T-helper 1 cell (primary cell): ENCODE measurements around the gene KRT7.
"Not testable (repeated sequence)": the region's sequence is repeated elsewhere in the genome, so short reads cannot be mapped to it uniquely, and the experiment has no call there.

Source experiments
- DNase-seq, 5 donors: peaks; one replicate each; pipeline ENCODE4 v3.0.0-alpha.2; 2012 to 2020

The KRT7 gene

DNA sequence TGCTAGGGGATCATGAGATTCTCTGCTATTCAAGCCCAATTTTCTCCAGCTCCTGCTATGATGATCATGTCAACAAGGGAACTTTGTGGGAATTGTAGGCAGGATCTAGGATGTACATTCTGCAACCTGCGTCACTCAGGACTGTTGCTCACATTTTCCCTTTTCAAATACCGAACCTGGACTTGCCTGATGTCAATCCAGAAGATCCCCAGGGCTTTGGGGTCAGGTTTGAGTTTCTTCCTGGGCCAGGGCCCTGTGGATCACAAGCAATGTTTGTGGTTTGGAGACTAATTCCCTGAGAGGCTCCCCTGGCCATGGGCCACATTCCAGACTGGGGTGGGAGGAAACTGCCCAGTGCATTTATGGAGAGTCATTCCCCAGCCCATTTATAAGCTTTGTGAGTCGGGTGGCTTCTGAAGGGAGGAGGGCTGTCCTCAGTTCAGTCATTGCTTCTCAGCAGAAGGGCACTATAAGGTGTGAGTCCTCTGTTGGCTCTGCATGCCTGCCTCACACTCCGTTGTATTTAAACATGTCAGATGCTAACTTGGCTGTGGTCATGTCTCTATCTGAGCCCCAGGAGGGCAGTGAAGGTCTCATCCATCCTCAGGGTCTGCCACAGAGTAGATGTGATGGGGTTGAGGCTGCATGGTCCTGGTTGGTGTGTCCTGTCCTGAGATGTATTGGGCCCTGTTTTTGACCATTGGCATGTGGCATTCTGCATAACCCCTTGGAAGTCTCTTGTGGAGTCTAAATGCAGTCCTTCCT, 47.9 kb downstream of the KRT7 start:
- no peak for DNase-seq

DNA sequence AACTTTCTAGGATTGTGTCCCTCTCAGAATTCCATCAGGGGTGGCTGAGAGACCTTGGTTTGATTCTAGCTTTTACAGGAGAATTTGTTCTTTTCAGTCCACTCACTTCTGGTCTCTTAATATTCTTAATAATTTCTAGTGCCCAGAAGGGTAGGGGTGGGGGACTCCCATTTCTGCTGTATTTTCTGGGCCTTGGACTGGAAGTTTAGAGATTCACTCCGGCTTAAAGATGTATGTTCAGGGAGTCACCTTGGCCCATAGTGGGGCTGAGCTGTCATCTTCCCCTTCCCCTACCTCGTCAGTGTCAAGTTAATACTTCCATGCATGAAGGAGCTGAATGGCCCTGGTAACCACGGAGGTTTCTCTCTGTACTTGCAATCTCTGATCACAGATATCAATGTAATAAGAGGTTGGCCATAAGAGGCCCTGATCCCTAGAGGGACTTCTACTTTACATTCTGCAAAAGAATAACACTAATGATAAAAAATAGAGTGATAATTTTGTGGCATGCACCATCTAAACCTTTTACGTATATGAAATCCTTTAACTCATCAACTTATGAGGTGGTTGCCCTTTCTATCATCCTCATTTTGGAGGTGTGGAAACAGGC, 51.6 kb downstream of the KRT7 start:
- DNase-seq = no peak

GRCh38 chr12:52285172-52285745, 52.2 kb downstream of the KRT7 start:
- no peak for DNase-seq

DNA sequence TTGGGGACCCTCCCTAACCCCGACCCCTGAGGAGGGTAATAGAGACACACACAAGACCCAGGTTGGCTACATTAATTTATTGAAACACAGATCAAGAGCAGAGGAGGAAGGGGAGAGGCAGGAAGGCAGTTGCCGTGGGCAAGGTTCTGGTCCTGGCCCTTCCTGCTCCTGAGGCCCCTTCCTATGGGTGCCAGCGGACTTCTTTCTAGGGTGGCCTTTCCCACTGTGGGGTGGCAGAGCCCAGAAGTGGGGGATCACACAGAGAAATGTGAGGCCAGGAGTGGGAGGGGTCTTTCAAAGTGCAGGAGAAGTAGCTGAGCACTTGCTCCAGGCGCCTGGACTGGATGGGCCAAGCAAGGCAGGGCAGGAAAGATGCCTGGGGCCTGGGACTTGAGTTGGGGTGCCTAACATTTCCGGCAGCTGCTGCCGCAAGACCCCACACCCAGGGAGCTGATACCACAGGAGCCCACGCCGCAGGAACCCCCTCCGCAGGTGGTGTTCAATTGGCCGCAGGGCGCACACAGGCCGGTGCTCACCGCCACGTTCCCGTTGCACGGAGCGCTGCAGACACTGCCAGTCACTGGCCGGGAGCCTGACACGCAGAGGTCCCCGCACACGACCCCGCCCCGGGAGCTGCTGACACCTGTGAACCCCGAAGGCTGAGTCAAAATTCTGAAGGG, 52.9 kb downstream of the KRT7 start:
- DNase-seq = no peak

GRCh38 chr12:52286857-52287785, 54.1 kb downstream of the KRT7 start:
- not testable (repeated sequence) for DNase-seq

DNA sequence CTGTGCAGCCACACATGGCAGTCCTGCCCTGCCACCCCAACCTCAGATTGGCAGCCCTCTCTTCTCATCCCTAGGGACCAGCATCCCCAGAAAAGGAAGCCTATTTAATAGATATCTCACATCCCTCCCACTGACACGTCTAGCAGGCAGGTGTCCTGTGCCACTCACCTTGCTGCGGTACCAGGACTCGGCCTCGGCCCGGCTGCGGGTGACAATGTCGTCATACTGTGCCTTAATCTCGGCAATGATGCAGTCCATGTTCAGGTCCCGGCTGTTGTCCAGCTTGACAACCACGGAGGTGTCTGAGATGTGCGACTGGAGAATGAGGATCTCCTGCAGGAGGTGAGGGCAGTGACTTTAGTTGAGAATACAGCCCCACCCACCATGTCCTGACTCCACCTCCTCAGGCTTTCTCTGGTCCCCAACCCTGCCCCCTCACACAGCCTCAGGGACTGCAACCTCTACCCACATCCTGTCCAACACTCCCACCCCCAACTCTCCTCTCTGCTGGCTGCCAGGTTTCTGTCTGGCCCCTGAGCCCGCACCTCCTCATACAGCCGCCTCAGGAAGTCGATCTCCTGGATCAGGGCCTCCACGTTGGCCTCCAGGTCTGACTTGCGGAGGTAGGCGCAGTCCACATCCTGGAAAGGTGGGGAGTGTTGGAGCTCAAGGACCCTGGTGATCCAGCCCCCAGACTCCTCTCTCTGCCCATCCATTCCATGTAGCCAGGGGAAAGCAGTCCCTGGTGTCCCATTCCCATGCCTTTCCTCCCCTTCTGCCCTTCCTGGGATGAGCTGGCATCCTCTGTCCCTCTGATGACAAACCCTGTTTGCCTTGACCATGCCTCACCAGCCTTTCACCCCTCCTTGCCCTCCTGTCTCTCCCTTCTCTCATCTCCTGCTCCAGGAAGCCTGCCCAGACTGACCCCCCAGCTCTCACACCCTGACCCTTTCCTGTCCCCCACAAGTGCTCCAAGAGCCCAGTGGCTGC, 55.1 kb downstream of the KRT7 start:
- DNase-seq = not testable (repeated sequence)

GRCh38 chr12:52290483-52291134, 57.6 kb downstream of the KRT7 start:
- not testable (repeated sequence) for DNase-seq

GRCh38 chr12:52291267-52291935, 58.4 kb downstream of the KRT7 start, which contains the start of gene KRT81:
Gene KRT81 (minus strand): TSS chr12:52291534. CDS start chr12:52291465, 69 bp downstream.
- no peak for DNase-seq

DNA sequence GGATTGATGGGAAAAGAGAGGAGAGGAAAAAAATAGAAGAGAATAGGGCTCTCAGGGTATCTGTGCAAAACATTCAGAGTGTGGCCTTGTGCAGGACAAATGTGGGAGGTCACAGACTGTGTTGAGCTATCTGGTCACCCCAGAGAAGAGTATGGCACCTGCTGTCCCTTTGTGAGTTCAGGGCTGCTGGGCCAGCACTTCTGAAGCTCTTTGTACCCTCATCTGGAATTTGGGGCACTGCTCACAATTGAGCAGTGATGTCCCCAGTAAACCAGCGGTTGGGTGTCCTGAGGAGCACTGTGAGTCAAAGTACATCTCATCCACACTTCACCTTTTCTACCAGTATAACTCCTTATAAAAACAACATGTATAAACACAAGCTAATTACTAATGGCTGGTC, 60.9 kb downstream of the KRT7 start:
- DNase-seq = no peak

- DNase-seq = no peak
These were observed 61.8 kb downstream of the KRT7 start for GRCh38 chr12:52294803-52295202.

DNA sequence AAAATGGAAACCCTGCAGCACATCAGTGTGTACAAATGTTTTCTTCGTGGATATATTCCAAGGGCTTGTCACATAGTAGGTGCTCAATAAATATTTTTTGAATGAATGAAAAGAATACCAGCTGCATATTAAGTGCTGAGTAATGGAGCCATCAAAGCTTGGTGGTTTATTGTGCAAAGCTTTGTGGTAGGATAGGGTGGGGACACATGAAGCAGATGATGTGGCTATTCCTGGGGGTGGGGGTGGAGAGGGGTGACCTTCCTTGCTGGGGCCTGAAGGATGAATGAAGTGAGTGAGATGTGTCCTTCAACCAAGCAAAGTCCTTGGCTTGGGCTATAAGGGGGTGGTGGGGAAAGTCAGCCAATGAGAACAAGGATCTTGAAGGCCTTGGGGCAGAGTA, 62.6 kb downstream of the KRT7 start:
- DNase-seq = no peak

DNA sequence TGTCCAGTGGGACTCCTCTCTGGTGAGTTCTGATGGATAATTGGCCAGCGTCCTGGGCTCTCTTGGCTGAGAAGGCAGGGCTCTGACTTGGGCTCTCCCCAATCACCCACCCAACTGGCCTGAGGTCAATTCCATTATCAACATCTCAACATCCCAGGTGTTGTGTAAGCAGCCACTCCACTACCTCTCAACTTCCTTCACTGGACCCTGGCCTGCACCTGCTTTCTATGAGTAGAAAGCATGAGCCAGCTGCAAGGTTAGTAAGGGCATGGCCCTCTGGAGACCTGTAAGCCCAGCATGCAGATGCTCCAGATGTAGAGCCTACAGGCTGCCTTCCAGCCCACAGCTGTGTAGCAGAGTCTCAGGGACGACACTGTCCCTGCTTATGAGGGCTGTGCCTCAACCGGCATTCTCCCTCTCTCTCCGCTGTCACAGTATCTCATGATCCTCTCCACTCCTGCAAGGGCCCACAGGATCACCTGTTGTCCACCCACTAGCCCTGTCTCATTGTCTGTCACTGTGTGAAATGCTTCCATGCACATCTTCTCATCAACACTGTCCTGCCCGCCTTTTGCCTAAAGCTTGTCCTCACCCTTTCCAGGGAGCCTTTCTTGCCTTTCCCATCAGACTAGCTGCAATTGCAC, 63.7 kb downstream of the KRT7 start:
- no peak for DNase-seq
